Osteocyte (in vitro differentiated cells): ENCODE data around the gene CBX4. TPM values are rescaled to one million over a fixed set of nuclear protein-coding genes. Genes with fewer than 3 reads are reported as not detected.

Experiments used
- DNase-seq: peaks from one replicate; pipeline ENCODE4 v3.0.0; 2021; ENCODE audit warnings: mixed read lengths; ENCODE audit not compliant: unreplicated experiment; ENCODE audit errors: extremely low spot score
- H3K27ac Mint-ChIP-seq: one replicate; pipeline ENCODE4 v1.8.0; 2021; ENCODE audit warnings: mild to moderate bottlenecking, mixed read lengths; ENCODE audit not compliant: unreplicated experiment
- H3K27me3 Mint-ChIP-seq: one replicate; pipeline ENCODE4 v1.8.0; 2021; ENCODE audit warnings: mixed read lengths; ENCODE audit not compliant: unreplicated experiment
- H3K36me3 Mint-ChIP-seq: one replicate; pipeline ENCODE4 v1.8.0; 2021; ENCODE audit warnings: mixed read lengths; ENCODE audit not compliant: unreplicated experiment
- H3K4me1 Mint-ChIP-seq: one replicate; pipeline ENCODE4 v1.8.0; 2021; ENCODE audit warnings: mixed read lengths; ENCODE audit not compliant: unreplicated experiment
- H3K4me3 Mint-ChIP-seq: one replicate; pipeline ENCODE4 v1.8.0; 2021; ENCODE audit warnings: mild to moderate bottlenecking, moderate library complexity, mixed read lengths; ENCODE audit not compliant: unreplicated experiment
- H3K9me3 Mint-ChIP-seq: one replicate; pipeline ENCODE4 v1.8.0; 2021; ENCODE audit warnings: mixed read lengths; ENCODE audit not compliant: unreplicated experiment
- total RNA-seq: library from RNA; stranded (reverse); gene quantifications from 2 replicates; pipeline ENCODE4 v1.2.1, GENCODE V29; 2021
- TF ChIP-seq, protein P1 (sequence below): fragments of 200-600 bp; sonication (generic); IDR thresholded peaks from 2 replicates; pipeline ENCODE4 v1.5.0; 2021; ENCODE audit warnings: antibody characterized with exemption, mild to moderate bottlenecking, moderate library complexity

CBX4 gene
- total RNA-seq, 1 donor from 2014 or later = 23.2 TPM

DNA sequence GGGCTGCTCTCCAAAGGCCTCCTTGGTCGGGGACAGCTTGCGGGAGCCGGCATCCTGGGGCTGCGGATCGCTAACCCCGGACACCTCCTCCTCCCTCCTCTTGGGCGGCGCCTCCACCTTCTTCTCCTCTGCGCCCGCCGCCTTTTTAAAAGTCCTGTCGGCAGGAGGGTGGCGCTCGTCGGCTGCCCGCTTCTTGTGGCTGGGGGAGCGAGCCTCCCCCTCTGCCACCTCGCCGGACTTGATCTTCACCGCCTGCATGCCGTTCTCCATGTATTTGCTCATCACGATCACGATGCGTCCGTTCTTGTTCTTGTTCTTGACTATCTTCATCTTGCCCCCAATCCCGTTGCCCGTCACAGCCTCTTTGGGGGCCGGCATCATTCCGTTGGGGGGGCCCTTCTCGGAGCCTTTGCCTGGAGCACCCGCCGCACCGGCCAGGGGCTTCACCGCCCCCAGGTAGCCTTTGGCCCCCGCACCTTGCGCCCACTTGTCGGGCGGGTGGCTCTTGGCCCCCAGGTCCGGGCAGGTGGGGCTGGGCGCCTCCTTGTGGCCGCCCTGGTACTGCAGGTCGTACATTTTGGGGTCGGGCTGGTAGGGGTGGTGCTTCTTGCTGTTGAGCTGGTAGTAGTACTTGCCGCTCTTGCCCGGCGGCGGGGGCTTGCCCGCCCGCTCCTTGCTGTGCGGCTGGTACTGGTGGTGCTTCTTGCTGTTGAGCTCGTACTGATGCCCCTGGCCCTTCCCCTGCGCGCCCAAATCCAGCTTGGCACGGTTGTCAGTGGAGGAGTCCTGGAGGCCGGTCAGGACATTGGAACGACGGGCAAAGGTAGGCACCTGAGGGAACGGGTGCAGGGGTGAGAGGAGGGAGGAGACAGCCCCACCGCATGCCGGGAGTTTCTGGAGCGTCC lies 4.4 kb downstream of the CBX4 start:
- H3K4me3 Mint-ChIP-seq = no peak overlapping the region

DNA sequence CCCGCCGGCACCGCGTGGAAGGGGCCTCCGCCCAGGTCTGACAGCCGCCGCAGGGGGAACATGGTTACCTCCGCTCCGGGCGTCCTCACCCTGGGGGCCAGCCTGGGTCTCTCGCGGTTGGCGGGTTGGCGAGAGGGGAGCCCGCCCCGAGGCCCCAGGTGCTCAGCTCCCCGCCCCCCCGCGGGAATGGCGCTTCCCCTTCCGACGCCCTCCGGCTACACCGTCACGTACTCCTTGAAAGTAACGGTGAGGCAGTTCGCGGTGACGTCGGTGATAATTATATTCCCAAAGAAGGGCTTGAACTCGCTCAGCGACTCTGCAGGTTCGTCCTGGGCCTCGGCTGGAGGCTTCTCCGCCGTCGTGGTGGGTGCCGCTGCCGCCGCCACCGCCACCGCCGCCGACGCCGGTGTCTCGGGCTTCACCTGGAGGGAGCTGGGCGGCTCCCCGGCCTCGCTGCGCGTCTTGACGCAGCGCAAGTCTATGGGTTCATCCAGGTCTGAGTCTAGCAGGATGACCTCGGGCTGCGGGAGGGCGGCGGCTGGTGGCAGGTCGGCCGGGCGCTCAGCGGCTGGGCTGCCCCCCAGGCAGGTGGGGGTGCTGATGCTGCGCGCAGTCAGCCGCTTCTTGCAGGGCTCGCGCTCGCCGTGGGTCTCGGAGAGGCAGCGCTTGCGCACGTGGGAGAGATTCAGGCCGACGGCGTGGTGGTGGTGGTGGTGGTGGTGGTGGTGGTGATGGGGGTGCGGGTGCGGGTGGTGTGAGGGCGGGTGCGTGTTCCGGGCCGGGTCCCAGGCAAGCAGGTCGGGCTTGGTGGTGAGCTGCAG lies 5.3 kb downstream of the CBX4 start:
- no peaks in the 10 kb centered on the region for H3K27me3 Mint-ChIP-seq
- H3K4me3 Mint-ChIP-seq = no peak overlapping the region

More for the DNA sequence above, 4.4 kb downstream of the CBX4 start:
- TF ChIP-seq, protein P1, sequence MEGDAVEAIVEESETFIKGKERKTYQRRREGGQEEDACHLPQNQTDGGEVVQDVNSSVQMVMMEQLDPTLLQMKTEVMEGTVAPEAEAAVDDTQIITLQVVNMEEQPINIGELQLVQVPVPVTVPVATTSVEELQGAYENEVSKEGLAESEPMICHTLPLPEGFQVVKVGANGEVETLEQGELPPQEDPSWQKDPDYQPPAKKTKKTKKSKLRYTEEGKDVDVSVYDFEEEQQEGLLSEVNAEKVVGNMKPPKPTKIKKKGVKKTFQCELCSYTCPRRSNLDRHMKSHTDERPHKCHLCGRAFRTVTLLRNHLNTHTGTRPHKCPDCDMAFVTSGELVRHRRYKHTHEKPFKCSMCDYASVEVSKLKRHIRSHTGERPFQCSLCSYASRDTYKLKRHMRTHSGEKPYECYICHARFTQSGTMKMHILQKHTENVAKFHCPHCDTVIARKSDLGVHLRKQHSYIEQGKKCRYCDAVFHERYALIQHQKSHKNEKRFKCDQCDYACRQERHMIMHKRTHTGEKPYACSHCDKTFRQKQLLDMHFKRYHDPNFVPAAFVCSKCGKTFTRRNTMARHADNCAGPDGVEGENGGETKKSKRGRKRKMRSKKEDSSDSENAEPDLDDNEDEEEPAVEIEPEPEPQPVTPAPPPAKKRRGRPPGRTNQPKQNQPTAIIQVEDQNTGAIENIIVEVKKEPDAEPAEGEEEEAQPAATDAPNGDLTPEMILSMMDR = peak; percentile 78
- H3K27me3 Mint-ChIP-seq = no peaks in the 10 kb centered on the region
- no peak overlapping the region for H3K27ac Mint-ChIP-seq
- DNase-seq = peak; percentile 86
- no peaks in the 10 kb centered on the region for H3K9me3 Mint-ChIP-seq
- H3K36me3 Mint-ChIP-seq = peaks cover 10% of the 10 kb centered on the region
- H3K4me1 Mint-ChIP-seq = peaks cover 37% of the 10 kb centered on the region

DNA sequence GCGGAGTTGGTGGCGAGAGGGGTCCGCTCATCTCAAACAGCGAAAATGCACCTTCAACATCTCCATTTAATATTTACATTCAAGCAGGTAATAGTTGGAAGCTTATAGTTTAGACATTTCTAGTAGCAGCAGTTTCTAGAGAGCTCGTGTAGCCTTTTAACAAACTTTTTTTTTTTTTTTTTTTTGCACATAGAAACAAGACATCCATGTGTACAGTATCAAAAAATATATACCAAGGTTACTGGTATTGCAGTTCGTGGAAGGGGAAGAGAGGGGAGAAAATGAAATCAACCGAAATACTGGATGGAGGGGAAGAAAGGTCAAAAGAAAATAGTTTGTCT lies 6.2 kb downstream of the CBX4 start:
- Mint-ChIP-seq H3K4me3 (peak overlapping the region; percentile 45), H3K27ac (peak overlapping the region; percentile 81)

More for the DNA sequence above, 5.3 kb downstream of the CBX4 start:
- Mint-ChIP-seq H3K4me1 (peaks cover 40% of the 10 kb centered on the region), H3K9me3 (no peaks in the 10 kb centered on the region), H3K27ac (no peak overlapping the region), H3K36me3 (peaks cover 10% of the 10 kb centered on the region)
- peak; percentile 84 for DNase-seq
- TF ChIP-seq, protein P1 = no peak

DNA sequence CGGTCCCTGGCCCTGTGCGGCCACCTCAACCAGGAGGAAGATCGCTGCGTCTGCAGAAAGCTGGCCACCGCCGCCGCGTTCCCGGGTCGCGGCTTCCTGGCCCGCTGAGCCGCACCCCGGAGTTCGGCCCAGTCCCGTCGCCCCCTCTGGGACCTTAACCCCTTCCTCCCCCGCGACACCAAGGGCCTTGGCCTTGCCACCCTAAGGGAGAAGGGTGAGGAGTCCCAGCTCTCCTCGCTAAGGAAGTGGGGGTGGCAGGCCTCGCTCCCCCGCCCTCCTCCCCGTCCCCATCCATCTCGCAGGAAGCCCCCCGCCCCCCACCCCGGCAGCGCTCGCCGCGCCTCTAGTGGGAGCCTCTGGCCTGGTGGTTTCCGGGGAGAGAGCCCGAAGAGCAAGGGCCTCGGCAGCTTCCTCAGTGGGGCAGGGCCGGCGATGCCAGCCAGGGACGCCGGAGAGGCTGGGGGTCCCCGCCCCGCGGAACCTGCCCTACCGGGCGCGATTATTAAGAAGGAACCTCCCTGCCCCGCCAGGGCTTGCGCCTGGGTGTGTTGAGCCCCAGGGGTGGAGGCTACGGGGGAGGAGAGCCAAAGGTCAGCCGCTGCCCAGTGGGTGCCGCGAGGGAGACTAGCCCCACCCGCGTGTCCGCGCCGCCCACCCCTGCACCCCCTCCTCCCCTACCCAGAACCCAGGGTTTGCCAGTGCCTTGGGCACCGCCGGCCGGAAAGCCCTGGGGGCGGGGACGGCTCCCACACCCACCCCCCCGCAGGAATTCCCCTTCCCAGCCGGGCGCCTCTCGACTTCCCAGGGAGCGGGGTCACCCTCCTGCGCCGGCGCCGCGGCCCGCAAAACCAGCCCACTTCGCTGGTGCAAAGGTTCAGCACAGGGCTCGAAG lies 6.8 kb downstream of the CBX4 start:
- DNase-seq = no peak
- peaks cover 35% of the 10 kb centered on the region for H3K4me1 Mint-ChIP-seq
- H3K4me3 Mint-ChIP-seq = peak overlapping the region; percentile 45
- TF ChIP-seq, protein P1 = no peak
- no peaks in the 10 kb centered on the region for H3K9me3 Mint-ChIP-seq
- H3K36me3 Mint-ChIP-seq = peaks cover 10% of the 10 kb centered on the region
- peak overlapping the region; percentile 81 for H3K27ac Mint-ChIP-seq
- no peaks in the 10 kb centered on the region for H3K27me3 Mint-ChIP-seq

More for the DNA sequence above, 6.2 kb downstream of the CBX4 start:
- no peaks in the 10 kb centered on the region for H3K27me3 Mint-ChIP-seq
- no peaks in the 10 kb centered on the region for H3K9me3 Mint-ChIP-seq
- peaks cover 41% of the 10 kb centered on the region for H3K4me1 Mint-ChIP-seq
- no peak for DNase-seq
- TF ChIP-seq, protein P1 = no peak
- H3K36me3 Mint-ChIP-seq = peaks cover 10% of the 10 kb centered on the region
